Activated CD4-positive, alpha-beta T cell treated with anti-CD3 and anti-CD28 coated beads, Interleukin-2, amount 50 U/mL, for 1 hour (primary cell): ENCODE data around the gene MEGF11.

Experiments used
- DNase-seq: peaks from one replicate; pipeline ENCODE4 v3.0.0-alpha.2; 2020

MEGF11 gene

DNA sequence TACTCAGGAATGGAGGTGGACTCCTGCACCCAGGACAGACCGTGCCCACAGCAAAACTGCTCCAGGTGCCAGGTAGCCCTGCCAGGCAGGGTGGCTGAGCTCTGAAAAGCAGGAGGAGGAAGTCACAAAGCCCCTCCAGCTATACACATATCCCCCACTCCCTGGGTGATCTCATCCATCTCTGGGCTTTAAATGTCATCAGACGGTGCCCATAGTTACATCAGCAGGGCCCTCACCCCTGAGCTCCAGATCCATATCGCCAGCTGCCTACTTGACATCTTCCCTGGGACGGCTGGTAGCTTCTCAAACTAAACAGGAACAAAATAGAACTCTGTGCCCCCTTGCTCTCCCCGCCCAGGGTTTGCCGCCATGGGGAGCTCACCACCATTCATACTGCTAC is 87.7 kb downstream of the MEGF11 start:
- no peak for DNase-seq

DNA sequence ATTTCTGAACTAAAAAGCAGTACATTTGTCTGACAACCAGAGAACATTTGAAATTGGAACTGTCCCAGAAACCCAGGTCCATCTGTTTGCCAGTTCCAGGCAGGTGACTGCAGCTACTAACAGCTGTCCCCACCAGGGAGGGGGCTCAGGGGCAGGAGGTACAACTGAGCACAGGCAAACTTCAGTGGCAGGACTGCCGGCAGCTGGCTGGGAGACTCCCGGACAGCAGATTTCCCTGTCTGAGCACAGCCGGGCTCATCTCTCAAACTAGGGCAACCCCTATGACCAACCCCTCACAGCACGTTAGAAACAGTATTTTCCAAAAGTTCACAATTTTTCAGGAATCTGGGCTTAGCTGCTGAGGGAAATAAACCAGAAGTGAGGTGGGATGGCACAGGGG is 88.8 kb downstream of the MEGF11 start:
- no peak for DNase-seq

DNA sequence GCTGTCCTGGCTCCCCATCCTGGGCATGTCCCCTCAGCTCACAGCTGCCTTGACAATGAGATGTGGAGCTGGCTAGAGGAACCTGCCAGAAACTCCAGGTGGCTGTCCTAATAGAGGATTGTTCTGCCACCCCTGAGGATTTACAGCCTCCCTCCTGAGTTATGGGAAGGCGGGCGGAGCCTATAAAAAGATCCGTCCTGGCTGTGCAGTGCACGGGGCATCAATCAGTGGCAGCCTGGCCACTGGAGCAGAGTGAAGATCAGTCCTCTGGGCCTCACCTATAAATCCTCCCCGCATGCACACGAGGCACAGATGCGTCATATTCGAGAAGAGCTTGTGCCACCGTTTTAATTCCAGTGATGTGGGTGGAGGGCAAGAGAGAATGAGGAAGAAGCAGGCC is 90.0 kb downstream of the MEGF11 start:
- DNase-seq: no peak

DNA sequence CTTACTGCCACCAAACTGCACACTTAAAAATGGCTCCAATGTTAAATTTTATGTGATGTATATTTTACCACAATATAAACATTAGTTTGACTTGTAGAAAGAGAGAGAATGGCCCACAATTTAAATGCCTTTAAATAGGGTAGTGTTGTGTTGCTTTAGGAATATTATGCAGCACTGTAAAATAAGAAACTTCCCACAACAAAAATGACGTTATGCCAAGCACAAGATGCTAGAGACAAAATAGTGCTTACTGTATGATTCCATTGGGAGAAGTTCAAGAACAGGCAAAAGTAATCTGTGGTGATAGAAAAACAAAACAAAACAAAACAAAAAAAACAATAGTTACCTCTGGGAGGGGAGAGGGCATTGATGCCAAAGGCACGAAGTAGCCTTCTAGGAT is 91.3 kb downstream of the MEGF11 start:
- DNase-seq: no peak

DNA sequence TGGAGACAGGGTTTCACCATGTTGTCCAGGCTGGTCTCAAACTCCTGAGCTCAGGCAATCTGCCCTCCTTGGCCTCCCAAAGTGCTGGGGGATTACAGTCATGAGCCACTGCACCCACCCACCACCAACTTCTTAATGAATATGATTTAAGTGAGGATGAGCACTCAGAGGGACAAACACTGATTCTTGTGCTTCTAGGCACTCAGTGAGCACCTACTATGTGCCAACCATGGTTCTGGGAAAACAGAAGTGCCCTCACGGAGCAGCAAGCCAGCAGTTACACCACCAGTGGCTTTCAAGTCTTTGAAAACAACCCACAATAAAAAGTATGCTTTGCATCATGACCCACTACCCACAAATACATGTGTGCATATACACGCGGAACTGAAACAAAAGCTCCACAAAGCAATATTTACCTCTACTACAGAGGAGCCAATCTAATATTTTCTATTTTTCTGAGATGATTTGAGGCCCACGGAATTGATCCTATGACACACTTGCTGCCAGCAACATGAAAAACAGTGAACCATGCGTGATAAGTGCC is 91.9 kb downstream of the MEGF11 start:
- DNase-seq: no peak

DNA sequence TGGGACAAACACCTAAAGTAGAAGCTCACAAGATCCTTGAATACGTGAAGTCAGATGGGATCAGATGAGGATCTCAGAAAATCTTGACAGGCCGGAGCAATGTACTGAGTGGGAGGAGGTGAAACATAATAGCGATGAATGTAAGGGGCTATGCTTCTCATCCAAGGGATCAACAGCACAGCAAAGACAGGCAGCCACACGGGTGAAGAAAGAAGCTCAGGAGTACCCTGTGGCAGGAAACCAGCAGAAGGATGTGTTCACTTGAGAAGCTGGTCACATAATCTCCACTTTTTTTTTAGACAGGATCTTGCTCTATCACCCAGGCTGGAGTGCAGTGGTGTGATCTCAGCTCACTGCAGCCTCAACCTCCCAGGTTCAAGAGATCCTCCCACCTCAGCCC is 92.4 kb downstream of the MEGF11 start:
- DNase-seq: no peak

DNA sequence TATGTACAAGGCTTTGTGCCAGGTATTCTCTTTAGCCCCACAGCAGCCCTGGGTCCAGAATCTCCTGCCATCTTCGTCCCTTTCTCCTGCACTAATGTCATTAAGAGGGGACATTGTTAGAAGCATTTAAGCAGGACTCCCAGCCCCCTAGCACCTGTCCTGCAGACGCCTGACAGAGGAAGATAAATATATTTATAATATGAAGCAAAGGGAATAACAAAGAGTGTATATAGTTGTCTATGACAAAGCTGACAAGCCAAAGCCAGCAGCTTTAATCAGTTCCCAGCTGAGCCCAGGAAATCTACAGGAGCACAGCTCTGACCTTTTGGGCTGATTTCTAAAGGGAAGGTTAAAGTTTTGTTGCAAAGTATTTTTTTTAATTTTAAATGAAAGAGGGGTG is 96.0 kb downstream of the MEGF11 start:
- no peak for DNase-seq

DNA sequence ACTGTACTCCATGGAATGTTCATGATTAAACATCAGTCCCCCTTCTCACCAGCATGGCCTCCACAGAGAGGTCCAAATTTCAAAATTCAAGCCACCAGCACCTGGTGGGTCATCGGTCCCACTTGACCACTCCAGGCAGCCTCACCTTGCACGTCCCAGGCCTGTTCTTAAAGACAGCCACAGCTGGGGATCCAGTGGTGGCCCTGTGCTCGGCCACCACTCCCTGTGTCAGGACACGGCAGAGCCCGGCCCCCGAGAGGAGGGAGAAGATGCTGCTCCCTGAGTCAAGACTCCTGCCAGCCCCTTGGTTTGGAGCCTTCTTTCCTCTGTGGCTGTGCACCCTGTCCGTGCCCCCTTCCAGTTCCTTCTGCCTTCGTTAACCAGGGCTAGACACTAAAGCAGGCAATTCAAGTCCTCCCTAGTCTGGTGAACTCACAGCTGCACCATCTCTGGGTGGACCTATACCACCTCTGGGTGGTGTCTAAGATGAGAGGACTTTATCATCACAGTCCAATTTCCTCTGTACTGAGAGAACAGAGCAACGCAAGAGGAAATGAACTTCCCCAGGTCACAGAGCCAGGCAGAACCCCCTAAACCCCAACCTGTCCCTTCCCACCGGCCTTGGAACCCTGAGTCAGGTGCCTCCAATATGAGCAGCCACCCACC is 97.1 kb downstream of the MEGF11 start:
- DNase-seq: no peak

DNA sequence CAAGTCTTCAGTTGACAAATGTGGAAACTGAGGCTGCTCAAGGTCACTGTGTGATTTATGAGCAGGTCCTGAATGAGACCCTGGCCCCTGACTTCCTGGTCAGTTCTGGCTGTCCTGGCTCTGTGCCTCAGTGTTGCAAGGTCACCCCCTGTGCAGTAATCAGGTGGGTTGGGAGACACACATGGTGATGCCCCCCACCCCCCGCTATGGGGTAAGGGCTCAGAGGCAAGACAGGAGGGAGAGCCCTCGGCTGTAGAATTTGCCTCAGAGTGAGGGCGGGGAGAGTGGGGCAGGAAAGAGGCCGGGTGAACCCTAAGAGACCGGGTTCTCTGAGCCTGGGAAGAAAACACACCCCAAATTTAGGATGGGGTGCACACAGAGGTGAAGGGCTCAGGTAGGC is 98.5 kb downstream of the MEGF11 start:
- DNase-seq: no peak

DNA sequence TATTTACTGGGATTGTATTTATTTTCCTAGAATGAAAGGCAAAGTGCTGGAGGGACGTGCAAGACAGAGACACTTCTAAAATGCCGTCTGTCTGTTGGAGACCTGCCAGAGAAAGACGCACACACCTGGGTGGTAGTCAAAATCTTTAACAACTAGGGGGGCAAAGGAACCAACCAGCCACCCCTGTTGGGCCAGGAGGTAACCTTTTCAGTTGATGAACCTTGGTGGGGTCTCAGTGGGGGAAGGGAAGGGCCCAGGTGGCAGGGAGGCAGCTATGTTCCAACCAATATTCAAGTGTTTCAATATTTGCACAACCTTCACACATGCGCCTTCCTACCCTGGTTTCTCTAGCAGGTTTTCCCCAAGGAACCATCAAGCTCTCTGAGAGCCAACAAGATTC is 99.0 kb downstream of the MEGF11 start:
- no peak for DNase-seq

DNA sequence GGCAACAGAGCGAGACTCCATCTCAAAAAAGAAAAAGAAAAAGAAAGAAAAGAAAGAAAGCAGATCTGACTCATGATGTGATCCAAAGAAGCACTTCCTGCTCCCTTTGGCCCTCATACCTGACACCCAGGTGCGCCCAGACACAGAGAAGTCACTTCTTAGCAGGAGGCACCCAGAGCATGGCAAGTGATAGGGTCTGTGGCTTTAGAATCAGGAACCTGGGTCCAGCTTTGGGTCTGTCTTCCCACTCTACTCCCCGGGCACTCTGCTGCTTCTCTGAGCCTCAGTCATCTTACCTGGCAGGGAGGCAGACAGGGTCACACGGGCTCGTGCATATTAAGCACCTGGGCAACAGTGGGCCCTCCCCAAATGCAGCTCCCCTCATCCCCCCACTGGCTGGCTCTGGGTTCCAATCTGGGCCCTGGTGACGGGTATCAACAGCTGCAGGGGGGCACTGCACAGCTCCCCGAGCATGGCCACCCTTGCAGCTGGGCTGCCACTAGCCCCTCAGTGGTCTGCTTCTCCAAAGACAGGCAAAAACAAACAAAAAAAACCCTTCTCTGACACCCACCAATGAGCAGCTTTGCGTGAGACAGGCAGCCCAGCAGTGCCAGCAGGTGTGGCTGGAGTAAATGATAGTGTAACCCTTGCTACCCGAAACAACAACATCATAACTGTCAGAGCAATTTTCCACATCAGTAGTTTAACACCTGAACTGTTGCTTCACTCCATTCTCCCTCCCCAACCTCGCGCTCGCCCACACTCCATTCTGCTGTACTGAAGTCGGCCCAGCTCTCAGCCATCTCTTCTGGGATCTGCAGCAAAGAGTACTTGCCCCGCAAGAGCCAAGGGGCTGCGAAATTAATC is 99.8 kb downstream of the MEGF11 start:
- no peak for DNase-seq

DNA sequence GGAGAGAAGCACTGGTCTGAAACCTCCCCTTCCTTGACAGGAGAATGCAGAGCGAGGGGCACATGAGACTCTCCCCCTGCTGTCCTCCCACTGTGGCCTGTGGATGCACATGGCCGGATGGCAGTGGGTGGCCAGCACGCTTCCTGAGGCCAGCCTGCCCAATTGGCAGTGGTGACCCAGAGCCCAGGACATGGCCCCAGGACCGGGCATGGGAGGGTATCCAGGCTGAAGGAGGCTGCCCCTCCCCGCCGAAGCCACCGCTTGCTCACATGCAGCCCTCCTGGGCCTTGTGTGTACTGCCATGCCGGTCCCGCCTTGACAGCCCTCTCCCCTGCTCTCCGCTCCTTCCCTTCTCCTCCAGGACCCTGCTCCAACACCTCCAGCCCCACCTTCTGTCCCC is 100.9 kb downstream of the MEGF11 start:
- no peak for DNase-seq

DNA sequence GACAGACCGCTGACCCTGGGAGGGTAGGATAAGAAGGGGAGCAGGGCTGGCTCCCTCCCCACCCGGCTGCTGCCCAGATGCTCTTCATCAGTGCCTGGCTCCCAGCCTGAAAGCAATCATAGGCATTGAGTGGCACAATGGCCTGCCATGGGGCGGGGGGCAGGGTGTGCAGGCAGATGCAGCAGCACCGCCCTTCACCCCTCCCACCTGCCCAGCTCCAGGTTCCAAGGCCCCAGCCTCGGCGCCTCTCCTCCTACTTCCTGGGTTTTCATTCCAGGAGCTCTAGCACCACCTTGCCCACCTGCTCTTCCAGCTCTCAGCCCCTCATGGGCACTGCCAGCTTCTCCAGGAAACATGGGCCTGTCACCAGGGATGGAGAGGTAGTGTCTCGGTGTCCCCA is 101.7 kb downstream of the MEGF11 start:
- DNase-seq: no peak

DNA sequence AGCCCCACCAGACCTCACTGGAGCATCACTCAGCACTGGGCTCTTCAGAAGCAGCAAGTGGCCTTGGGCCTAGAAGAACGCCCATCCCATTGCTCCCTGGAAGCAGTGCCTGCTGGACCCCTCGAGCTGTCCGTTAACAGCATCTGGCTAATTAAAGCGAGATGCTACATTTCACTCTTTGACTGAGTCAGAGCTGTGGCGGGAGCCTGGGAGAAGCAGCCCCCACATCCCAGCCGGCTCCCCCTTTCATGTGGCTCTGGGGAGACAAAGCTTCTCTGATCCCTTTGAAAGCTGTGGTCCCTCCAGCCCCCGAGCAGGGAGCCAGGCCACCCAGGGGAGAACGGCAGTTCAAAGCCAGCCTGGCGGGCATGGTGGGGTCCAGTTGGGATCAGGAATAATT is 103.7 kb downstream of the MEGF11 start:
- DNase-seq: no peak

DNA sequence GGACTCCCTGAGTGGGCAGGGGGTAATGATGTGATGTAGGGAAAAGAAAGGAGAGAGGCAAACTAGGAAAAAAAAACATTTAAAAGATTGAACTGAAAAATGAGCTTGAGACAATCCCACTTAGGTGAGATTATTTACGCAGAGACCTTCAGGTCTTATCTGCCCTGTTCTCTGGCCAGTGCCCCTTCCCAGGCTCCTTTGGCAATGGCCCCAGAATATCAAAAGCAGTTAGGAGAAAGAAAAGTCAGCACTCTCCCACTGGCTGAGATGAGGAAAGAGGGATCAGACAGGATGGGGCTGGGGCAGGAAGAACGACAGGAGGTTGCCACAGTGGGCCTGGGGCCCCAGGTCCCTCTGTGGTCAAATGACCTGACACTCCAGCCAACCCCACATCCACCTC is 105.4 kb downstream of the MEGF11 start:
- no peak for DNase-seq

DNA sequence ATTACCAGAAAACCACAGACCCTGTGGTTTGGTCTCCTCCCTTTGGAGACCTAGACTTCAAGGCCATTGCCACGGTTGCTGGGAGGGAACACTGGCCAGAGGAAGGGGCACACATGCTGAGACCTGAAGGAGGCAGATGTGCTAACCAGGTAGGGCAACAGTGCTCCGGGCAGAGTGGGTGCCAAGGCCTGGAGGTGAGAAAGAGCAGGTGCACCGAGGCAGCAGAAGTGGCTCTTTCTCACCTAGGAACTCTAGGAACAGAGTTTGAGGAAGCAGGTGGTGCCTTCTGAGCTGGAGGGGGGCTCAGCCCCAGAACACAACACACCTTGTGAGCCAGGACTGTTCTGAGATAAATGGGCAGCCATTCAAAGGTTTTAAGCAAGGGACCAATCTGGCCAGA is 106.1 kb downstream of the MEGF11 start:
- no peak for DNase-seq

DNA sequence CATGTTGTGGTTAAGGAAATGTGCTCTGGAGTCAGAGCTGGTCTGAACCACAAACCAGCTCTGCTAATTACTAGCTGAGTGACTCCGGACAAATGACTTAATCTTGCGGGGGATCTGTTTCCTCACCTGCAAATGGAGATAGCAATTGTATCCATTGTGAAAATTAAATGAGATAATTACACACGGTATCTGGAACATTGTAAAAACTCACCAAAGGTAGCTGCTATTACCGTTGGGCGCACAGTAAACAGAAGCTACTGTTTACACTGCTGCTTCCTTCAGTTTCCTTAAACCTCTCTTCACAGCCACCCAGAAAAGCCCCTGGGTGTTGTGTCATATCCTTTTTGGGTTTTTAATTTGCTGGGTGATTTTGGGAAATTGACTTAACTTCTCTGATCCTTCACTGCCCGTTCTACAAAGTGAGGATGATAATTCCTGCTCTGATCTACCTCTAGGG is 107.8 kb downstream of the MEGF11 start:
- no peak for DNase-seq

DNA sequence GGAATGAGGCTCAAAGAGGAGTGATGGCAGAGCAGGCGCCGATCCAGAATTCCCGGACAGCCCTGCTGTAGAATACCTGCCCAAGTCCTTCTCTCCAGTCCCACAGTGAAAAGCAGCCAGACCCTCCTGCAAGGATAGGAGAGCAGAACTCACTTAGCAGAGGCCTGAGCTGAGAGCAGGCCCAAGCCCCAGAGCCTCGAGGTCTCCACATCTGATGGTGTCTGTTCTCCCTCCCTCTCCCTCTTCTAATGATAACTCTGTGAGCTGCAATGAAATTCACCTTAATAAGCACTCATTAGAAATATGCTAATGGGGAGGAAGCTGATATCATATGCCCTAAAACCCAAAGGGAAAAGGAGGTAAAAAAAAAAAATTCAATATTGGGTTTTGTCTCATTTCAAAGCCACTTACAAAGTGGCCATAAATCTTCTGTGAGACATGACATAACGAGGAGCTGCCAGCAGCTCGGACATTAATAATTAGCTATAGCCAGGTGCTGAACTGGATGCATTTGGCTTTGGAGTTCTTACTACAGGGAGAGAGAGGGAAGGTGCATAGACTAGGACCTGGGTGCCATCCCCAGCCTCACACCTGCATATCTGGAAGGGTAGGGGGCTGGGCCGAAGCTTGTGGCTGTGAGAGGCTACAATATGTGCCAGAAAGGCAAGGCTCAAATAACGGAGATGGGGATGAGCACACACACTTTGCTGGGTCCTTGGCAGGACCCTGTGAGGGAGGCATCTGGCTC is 108.4 kb downstream of the MEGF11 start:
- DNase-seq: no peak

DNA sequence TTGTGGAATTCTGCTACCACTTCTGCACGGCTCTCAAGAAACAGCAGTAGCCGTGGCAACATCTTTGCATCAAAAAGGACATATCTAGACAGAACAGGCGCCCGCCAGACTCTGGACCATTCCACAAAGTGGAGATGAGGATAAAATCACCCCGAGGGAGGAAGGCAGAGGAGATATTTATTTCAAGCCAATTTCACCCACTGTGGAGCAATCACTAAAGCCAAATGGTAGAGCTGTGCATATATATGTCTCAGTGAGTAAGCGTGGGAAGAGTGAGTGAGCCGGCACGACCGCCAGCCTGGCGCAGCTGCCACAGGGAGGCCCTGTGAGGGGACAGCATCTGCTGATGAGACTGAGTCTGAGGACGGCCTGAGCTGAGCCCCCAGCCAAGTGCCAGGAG is 111.3 kb downstream of the MEGF11 start:
- no peak for DNase-seq

DNA sequence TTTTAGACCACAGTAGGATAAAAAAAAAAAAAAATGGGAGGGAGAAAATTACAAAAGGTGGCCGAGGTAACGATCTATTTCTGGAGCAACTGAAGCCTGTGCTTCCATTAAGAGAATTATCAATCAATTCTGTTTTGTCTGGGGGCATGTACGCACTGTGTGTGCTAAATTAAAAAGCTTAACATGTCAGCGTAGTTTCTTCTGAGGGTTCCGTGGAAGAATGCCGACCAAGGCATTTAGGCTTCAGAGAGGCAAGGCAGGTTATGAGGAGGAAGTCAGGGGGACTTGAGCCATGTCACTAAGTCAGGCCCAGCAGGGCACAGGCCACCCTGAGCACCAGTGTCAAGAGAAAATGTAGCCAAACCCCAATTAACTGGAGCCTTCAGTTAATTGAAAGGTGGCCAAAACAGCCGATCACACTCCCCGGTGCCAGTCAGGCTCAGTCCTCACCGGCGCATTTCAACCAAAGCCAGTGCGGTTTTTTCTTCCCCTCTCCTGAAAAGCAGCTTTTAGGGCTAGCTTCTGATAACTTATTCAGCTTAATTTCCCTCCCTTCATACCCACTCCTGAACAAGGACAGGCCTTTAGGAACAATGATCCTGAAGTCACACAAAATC is 113.9 kb downstream of the MEGF11 start:
- no peak for DNase-seq

DNA sequence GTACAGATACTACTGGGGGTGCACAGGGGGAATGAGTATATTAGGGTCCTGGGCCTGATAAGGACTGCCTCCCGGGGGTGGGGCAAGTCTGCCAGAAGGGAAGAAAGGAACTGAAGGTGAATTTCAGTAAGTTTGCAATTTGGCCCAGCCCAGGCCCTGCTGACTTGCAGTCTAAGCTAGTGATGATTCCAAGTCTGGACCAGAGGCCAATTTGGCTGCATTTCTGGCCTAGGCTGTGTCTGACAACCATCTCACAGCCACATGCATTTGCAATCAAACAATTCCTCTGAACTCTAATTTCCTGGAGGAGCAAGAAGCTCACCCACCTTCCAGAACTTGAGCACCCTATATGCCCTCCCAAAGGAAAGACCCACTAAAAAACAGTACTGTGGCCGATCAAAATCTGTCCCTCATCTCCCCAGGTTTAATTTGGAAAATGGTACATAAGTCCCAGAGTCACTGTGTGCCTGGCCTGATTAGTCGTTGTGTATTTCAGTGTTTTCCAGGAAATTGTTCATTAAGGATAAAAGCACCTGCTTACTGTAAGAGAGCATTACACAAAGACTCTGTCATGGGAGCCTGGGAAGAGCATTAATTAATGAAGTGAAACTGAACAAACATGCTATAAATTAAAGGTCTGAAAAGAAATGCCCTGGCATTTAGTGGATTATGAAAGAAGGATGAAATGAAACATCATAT is 114.5 kb downstream of the MEGF11 start:
- no peak for DNase-seq

DNA sequence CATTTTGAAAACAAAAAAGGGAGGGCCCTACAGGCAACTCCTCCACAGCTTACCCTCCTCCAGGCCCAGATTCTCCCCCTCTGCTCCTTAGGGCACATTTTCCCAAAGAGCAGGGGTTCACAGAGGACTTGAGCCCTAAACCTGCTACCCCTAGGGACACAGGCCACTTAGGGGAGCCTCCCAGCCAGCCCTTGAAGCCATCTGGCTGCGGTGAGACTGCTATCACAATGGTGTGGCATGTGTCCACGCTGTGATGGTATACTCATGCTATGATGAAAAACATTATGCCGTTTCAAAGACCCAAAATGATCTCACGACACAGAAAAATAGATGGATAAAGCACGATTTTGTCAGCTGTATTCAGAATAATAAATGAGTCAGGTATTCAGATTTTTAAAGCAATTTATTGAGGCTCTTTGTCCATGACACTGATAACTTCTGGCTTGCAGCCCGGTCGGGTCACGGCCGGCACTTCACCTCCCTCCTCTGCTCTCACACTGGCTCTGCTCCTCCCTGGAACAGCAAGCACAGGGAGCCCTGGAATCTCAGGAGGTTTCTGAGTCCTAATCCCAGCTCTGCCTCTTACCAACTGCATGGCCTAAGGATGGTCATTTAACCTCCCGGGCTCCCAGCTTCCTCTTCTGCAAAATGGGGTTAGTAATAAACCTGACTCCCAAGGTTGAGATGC is 115.3 kb downstream of the MEGF11 start:
- no peak for DNase-seq
